Left ventricle myocardium inferior (tissue), 1 donor: Measurements from ENCODE around the gene GNB5. TPM values are rescaled to one million over a fixed set of nuclear protein-coding genes. Genes with fewer than 3 reads are reported as not detected.

ENCODE experiments used
- DNase-seq: peaks from one replicate; pipeline ENCODE4 v3.0.0-alpha.2; 2020
- H3K27ac ChIP-seq: fragments of 200-600 bp; replicated peaks from 2 replicates; pipeline ENCODE4 v1.8.0; 2021
- H3K27me3 ChIP-seq: fragments of 200-600 bp; 2 replicates; pipeline ENCODE4 v1.8.0; 2021; ENCODE audit warnings: low read depth
- H3K36me3 ChIP-seq: fragments of 200-600 bp; 2 replicates; pipeline ENCODE4 v1.8.0; 2021
- H3K4me1 ChIP-seq: fragments of 200-600 bp; 2 replicates; pipeline ENCODE4 v1.8.0; 2021
- H3K4me3 ChIP-seq: fragments of 200-600 bp; 2 replicates; pipeline ENCODE4 v1.8.0; 2021; ENCODE audit warnings: mild to moderate bottlenecking, moderate library complexity
- H3K9me3 ChIP-seq: fragments of 200-600 bp; replicated peaks from 2 replicates; pipeline ENCODE4 v1.8.0; 2021
- intact Hi-C: fragments of 100-400 bp; cut with micrococcal nuclease; formaldehyde crosslinking; loops from one replicate; pipeline ENCODE4 v1.11.0; 2022
- total RNA-seq: library from RNA; stranded (reverse); fragmentation: NEBNext Ultra II Directional; extraction: Animal tissue kit (Norgen Biotek cat#: 25700); gene quantifications from one replicate; pipeline ENCODE4 v1.2.1, GENCODE V29; 2021
- TF ChIP-seq, protein P1 (sequence below): fragments of 200-600 bp; IDR thresholded peaks from 2 replicates; pipeline ENCODE4 v1.8.0; 2021; ENCODE audit warnings: antibody characterized with exemption, mild to moderate bottlenecking, borderline replicate concordance
- donor health status: DM: no; HTN: yes; CAD: no; lungs with severe emphysema.

GNB5 gene
- total RNA-seq, 1 donor from 2014 or later = 10.5 TPM

DNA sequence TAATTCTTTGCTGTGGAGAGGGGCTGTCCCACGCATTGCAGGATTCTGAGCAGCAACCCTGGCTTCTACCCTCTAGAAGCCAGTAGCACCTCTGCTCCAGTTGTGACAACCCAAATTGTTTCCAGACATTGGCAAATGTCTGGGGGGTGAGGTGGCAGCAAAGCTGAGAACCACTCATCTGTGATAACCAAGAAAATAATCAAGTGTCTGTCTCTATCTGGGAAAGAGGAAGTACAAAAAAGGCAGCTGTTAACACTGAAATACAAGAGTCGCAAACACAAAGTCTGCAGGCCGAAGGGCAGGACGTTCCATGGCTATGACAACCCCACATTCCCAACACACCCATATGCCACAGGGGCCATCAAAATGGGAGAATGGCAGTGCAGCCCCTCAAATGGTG is 42.2 kb upstream of the GNB5 start:
- Histone ChIP-seq H3K4me1 (no peaks in the 10 kb centered on the region), H3K27me3 (no peaks in the 10 kb centered on the region), H3K9me3 (no peaks in the 10 kb centered on the region), H3K4me3 (no peak overlapping the region), H3K36me3 (no peaks in the 10 kb centered on the region), H3K27ac (no peak overlapping the region)
- TF ChIP-seq, protein P1, sequence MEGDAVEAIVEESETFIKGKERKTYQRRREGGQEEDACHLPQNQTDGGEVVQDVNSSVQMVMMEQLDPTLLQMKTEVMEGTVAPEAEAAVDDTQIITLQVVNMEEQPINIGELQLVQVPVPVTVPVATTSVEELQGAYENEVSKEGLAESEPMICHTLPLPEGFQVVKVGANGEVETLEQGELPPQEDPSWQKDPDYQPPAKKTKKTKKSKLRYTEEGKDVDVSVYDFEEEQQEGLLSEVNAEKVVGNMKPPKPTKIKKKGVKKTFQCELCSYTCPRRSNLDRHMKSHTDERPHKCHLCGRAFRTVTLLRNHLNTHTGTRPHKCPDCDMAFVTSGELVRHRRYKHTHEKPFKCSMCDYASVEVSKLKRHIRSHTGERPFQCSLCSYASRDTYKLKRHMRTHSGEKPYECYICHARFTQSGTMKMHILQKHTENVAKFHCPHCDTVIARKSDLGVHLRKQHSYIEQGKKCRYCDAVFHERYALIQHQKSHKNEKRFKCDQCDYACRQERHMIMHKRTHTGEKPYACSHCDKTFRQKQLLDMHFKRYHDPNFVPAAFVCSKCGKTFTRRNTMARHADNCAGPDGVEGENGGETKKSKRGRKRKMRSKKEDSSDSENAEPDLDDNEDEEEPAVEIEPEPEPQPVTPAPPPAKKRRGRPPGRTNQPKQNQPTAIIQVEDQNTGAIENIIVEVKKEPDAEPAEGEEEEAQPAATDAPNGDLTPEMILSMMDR = no peak
- intact Hi-C loops = no loop called here
- DNase-seq = no peak

DNA sequence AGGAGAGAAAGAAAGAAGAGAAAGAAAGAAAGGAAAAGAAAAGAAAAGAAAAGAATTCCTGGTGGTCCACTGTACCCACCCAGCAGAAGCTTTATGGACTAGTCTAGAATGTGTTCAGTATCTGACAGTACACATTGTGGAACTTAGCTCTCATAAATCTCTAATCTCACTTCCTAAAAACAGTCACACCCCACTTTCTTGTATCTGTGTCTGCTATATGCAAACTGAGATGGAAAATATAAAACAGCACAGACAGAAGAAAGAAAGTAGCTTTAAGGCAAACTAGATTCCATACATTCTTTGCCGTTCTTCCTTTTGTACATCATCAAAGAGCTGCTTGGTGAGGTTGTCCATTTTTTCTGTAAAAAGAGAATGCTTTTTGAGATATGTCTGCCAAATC is 41.1 kb upstream of the GNB5 start:
- Histone ChIP-seq H3K4me3 (no peak overlapping the region), H3K36me3 (no peaks in the 10 kb centered on the region), H3K27me3 (no peaks in the 10 kb centered on the region), H3K27ac (no peak overlapping the region), H3K9me3 (no peaks in the 10 kb centered on the region), H3K4me1 (no peaks in the 10 kb centered on the region)
- TF ChIP-seq, protein P1 = no peak
- intact Hi-C loops = no loop called here
- no peak for DNase-seq

GRCh38 chr15:52230073-52230472 is 38.9 kb upstream of the GNB5 start:
- no peaks in the 10 kb centered on the region for H3K27me3 ChIP-seq
- intact Hi-C loops = no loop called here

GRCh38 chr15:52228921-52229320 is 37.7 kb upstream of the GNB5 start:
- no peak overlapping the region for H3K4me3 ChIP-seq
- TF ChIP-seq, protein P1 = no peak
- intact Hi-C loops = no loop called here
- no peaks in the 10 kb centered on the region for H3K27me3 ChIP-seq
- H3K9me3 ChIP-seq = no peaks in the 10 kb centered on the region
- H3K36me3 ChIP-seq = peaks cover 8% of the 10 kb centered on the region
- H3K4me1 ChIP-seq = no peaks in the 10 kb centered on the region
- H3K27ac ChIP-seq = no peak overlapping the region
- DNase-seq = no peak

More at GRCh38 chr15:52230073-52230472, 38.9 kb upstream of the GNB5 start:
- TF ChIP-seq, protein P1 = no peak
- Histone ChIP-seq H3K9me3 (no peaks in the 10 kb centered on the region), H3K27ac (no peak overlapping the region), H3K4me1 (no peaks in the 10 kb centered on the region), H3K4me3 (no peak overlapping the region), H3K36me3 (no peaks in the 10 kb centered on the region)
- no peak for DNase-seq

DNA sequence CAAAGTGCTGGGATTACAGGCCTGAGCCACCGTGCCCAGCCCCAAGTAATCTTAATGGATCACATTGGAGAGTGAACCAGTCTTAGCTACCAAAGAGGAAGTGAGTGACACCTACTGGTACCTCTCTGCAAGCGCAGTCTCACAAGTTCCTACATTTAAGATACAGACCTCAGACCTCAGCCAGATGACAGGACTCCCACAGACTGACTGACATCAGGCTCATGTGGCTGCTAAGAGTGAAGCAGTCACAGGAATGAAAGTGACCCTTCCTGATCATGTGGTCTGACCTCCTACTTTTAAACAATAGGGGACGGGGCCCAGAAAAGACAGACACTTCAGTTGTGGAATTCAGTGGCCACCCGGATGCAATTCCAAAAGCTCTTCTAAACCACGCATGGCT is 36.3 kb upstream of the GNB5 start:
- intact Hi-C loops = no loop called here
- TF ChIP-seq, protein P1 = peak; percentile 82
- DNase-seq = peak; percentile 43

GRCh38 chr15:52225230-52225629 is 34.0 kb upstream of the GNB5 start:
- no peak overlapping the region for H3K27ac ChIP-seq
- no peak for DNase-seq
- TF ChIP-seq, protein P1 = no peak
- H3K27me3 ChIP-seq = no peaks in the 10 kb centered on the region
- intact Hi-C loops = no loop called here
- no peaks in the 10 kb centered on the region for H3K4me1 ChIP-seq
- H3K4me3 ChIP-seq = no peak overlapping the region
- no peaks in the 10 kb centered on the region for H3K9me3 ChIP-seq
- H3K36me3 ChIP-seq = peaks cover 8% of the 10 kb centered on the region

More for the DNA sequence above, 36.3 kb upstream of the GNB5 start:
- Histone ChIP-seq H3K9me3 (no peaks in the 10 kb centered on the region), H3K27me3 (no peaks in the 10 kb centered on the region), H3K4me3 (no peak overlapping the region), H3K4me1 (no peaks in the 10 kb centered on the region), H3K36me3 (peaks cover 8% of the 10 kb centered on the region), H3K27ac (no peak overlapping the region)
